Lung (tissue), 12 donors: ENCODE measurements around the gene TBL2. TPM values are rescaled to one million over a fixed set of nuclear protein-coding genes. Genes with fewer than 3 reads are reported as not detected.

Source experiments
- ATAC-seq: fragments of 200-7000 bp; cut with Tn5 transposase; one replicate; pipeline ENCODE4 v1.9.1; 2020; ENCODE audit warnings: moderate number of reproducible peaks; ENCODE audit not compliant: insufficient read depth, low FRiP score
- DNase-seq, 3 donors: peaks; one replicate each; pipeline ENCODE4 v3.0.0-alpha.2; 2013 to 2017
- H3K27ac ChIP-seq, 2 donors: one replicate each; pipeline ENCODE4 v1.5.1; 2013; ENCODE audit warnings: mild to moderate bottlenecking in 2 of 2, moderate library complexity in 2 of 2, control low read depth in 1 of 2, inconsistent platforms in 1 of 2, low read depth in 1 of 2, low read length in 1 of 2
- H3K27me3 ChIP-seq, 3 donors: one replicate each; pipeline ENCODE4 v1.5.1; 2013; ENCODE audit warnings: low read length in 2 of 3; ENCODE audit not compliant: control insufficient read depth in 3 of 3, insufficient read depth in 3 of 3
- H3K36me3 ChIP-seq, 4 donors: one replicate each; pipeline ENCODE4 v1.5.1; 2013; ENCODE audit warnings: low read length in 4 of 4, mild to moderate bottlenecking in 1 of 4, moderate library complexity in 1 of 4; ENCODE audit not compliant: control insufficient read depth in 4 of 4, insufficient read depth in 4 of 4
- H3K4me1 ChIP-seq, 5 donors: one replicate each; pipeline ENCODE4 v1.5.1; 2013; ENCODE audit warnings: low read length in 5 of 5, mild to moderate bottlenecking in 2 of 5, moderate library complexity in 1 of 5; ENCODE audit not compliant: control insufficient read depth in 5 of 5, insufficient read depth in 5 of 5
- H3K4me3 ChIP-seq: one replicate; pipeline ENCODE4 v1.5.1; 2013; ENCODE audit warnings: mild to moderate bottlenecking, control low read depth, moderate library complexity
- H3K9ac ChIP-seq, 2 donors: one replicate each; pipeline ENCODE4 v1.5.1; 2013; ENCODE audit warnings: low read length in 2 of 2, control low read depth in 1 of 2; ENCODE audit not compliant: insufficient read depth in 1 of 2
- H3K9me3 ChIP-seq, 4 donors: one replicate each; pipeline ENCODE4 v1.5.1; 2013; ENCODE audit warnings: low read length in 3 of 4, mild to moderate bottlenecking in 1 of 4, moderate library complexity in 1 of 4; ENCODE audit not compliant: control insufficient read depth in 4 of 4, insufficient read depth in 3 of 4
- CTCF ChIP-seq: IDR thresholded peaks from 2 replicates; pipeline ENCODE4 v1.5.1; 2012; ENCODE audit warnings: mild to moderate bottlenecking; ENCODE audit errors: control extremely low read depth, extremely low read depth
- WGBS, 2 donors: extraction: QIAGEN DNeasy Blood & Tissue Kit; methylation state at CpG; one replicate each; pipeline ENCODE4 v1.1.7; 2013; 5-methylcytosine and 5-hydroxymethylcytosine counted together
- polyA plus RNA-seq, 2 donors: library from polyadenylated mRNA; stranded (reverse); fragments of 200-250 nt; gene quantifications; one replicate each; pipeline ENCODE4 v1.2.1, GENCODE V29; 2013
- total RNA-seq, 2 donors: library from RNA; depleted of rRNA in 1 of 2; stranded (reverse); fragments of >200 nt in 1 of 2; gene quantifications; one replicate each; pipeline ENCODE4 v1.2.1, GENCODE V29; 2014 to 2021
- donor health status: control.
- donor health status: control.
- donor health status: Bipolar disorder and iron deficiency.
- donor health status: healthy.
- donor health status: DM: yes; HTN: yes; CAD: no.

The TBL2 gene
- total and polyA plus RNA-seq, 4 donors: 12.8 to 49.2 (median 43.9) TPM

GRCh38 chr7:73599151-73599882 lies 20.9 kb upstream of the TBL2 start:
- WGBS, 2 donors: 69 to 71% methylated on average over 13 of the region's 13 CpGs
- TF ChIP-seq CTCF: no peak
- Histone ChIP-seq H3K27me3 (peaks cover 0 to 12% (median 7%) of the 10 kb centered on the region in 3 donors), H3K9me3 (no peaks in the 10 kb centered on the region), H3K36me3 (no peaks in the 10 kb centered on the region), H3K4me3 (no peak overlapping the region), H3K9ac (no peak overlapping the region), H3K4me1 (no peaks in the 10 kb centered on the region), H3K27ac (no peak overlapping the region)
- ATAC-seq (no peak), DNase-seq (no peak)

- Histone ChIP-seq H3K4me3 (no peak overlapping the region), H3K27me3 (peaks cover 0 to 12% (median 7%) of the 10 kb centered on the region in 3 donors), H3K27ac (no peak overlapping the region), H3K9me3 (no peaks in the 10 kb centered on the region), H3K36me3 (no peaks in the 10 kb centered on the region), H3K9ac (no peak overlapping the region), H3K4me1 (no peaks in the 10 kb centered on the region)
- no peak for TF ChIP-seq CTCF
- DNase-seq (no peak), ATAC-seq (no peak)
- WGBS, 2 donors: 87 to 89% methylated on average over 5 of the region's 5 CpGs
These were observed 19.8 kb upstream of the TBL2 start for GRCh38 chr7:73597978-73598782.

- H3K4me1 ChIP-seq: no peaks in the 10 kb centered on the region
- H3K9ac ChIP-seq: no peak overlapping the region
- WGBS, 2 donors: 63 to 64% methylated on average over 31 to 37 of the region's 37 CpGs
- no peak overlapping the region for H3K27ac ChIP-seq
- H3K27me3 ChIP-seq: peaks cover 0 to 12% (median 7%) of the 10 kb centered on the region in 3 donors
- ATAC-seq (no peak), DNase-seq (no peak)
- H3K36me3 ChIP-seq: no peaks in the 10 kb centered on the region
- no peaks in the 10 kb centered on the region for H3K9me3 ChIP-seq
- TF ChIP-seq CTCF: no peak
- no peak overlapping the region for H3K4me3 ChIP-seq
These were observed 18.0 kb upstream of the TBL2 start for GRCh38 chr7:73596191-73597065.
